Liver (tissue), 3 donors: ENCODE results near the gene TTYH3.

Source experiments
- CTCF ChIP-seq: fragments of 150-350 bp; IDR thresholded peaks from 2 replicates; pipeline ENCODE4 v1.5.1; 2017; ENCODE audit warnings: improper control_type of control experiment, low read depth, low read length; ENCODE audit not compliant: missing input control
- EGR1 ChIP-seq, 2 donors: IDR thresholded peaks; 2 replicates each; pipeline ENCODE4 v1.6.1; 2016 to 2018; ENCODE audit warnings: antibody characterized with exemption in 2 of 2, low read depth in 2 of 2
- FOXA1 ChIP-seq: IDR thresholded peaks from 2 replicates; pipeline ENCODE4 v1.6.1; 2016; ENCODE audit warnings: antibody characterized with exemption
- HNF4G ChIP-seq: IDR thresholded peaks from 2 replicates; pipeline ENCODE4 v1.6.1; 2016; ENCODE audit warnings: antibody characterized with exemption
- JUND ChIP-seq, 2 donors: IDR thresholded peaks; 2 replicates each; pipeline ENCODE4 v1.6.1; 2016; ENCODE audit warnings: antibody characterized with exemption in 2 of 2
- RXRA ChIP-seq, 2 donors: IDR thresholded peaks; 2 replicates each; pipeline ENCODE4 v1.6.1; 2017 to 2018; ENCODE audit warnings: antibody characterized with exemption in 2 of 2, mild to moderate bottlenecking in 1 of 2
- TF ChIP-seq, protein P1 (sequence below): IDR thresholded peaks from 2 replicates; pipeline ENCODE4 v1.6.1; 2016; ENCODE audit warnings: antibody characterized with exemption
- TF ChIP-seq, protein P2 (sequence below): IDR thresholded peaks from 2 replicates; pipeline ENCODE4 v1.6.1; 2016; ENCODE audit warnings: antibody characterized with exemption, mild to moderate bottlenecking
- donor health status: healthy.
- donor health status: healthy.

DNA sequence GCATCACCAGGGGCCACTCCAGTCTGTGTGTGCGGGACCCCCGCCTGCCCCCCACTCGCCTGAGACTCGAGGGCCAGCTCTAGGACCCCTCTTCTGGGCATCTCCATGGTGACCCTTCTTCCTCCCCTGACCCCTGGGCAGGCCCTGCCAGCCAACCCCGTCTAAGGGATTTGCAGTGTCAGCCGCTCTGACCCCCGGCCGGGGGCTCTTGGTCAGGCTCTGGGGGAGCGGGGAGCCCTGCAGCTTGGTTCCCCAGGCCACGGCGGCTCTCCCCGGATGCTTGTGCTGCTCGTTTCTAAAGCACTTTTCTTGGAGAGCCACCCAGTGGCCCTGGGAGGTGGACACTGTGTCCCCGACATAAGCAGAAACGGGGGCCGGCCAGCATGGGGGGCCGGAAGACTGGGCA lies 5.3 kb downstream of the TTYH3 start:
- TF ChIP-seq CTCF (no peak), RXRA (IDR thresholded peaks at IDR 0.05) (no peak), JUND (IDR thresholded peaks at IDR 0.05) (no peak), HNF4G (no peak), EGR1 (IDR thresholded peaks at IDR 0.05; ENCODE audit: low read depth in 2 of 2) (no peak), FOXA1 (no peak)
- TF ChIP-seq, protein P1, sequence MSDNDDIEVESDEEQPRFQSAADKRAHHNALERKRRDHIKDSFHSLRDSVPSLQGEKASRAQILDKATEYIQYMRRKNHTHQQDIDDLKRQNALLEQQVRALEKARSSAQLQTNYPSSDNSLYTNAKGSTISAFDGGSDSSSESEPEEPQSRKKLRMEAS: no peak
- TF ChIP-seq, protein P2, sequence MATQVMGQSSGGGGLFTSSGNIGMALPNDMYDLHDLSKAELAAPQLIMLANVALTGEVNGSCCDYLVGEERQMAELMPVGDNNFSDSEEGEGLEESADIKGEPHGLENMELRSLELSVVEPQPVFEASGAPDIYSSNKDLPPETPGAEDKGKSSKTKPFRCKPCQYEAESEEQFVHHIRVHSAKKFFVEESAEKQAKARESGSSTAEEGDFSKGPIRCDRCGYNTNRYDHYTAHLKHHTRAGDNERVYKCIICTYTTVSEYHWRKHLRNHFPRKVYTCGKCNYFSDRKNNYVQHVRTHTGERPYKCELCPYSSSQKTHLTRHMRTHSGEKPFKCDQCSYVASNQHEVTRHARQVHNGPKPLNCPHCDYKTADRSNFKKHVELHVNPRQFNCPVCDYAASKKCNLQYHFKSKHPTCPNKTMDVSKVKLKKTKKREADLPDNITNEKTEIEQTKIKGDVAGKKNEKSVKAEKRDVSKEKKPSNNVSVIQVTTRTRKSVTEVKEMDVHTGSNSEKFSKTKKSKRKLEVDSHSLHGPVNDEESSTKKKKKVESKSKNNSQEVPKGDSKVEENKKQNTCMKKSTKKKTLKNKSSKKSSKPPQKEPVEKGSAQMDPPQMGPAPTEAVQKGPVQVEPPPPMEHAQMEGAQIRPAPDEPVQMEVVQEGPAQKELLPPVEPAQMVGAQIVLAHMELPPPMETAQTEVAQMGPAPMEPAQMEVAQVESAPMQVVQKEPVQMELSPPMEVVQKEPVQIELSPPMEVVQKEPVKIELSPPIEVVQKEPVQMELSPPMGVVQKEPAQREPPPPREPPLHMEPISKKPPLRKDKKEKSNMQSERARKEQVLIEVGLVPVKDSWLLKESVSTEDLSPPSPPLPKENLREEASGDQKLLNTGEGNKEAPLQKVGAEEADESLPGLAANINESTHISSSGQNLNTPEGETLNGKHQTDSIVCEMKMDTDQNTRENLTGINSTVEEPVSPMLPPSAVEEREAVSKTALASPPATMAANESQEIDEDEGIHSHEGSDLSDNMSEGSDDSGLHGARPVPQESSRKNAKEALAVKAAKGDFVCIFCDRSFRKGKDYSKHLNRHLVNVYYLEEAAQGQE: no peak
